Panc1 (cell line): ENCODE data around the gene CCDC167. TPM values are rescaled to one million over a fixed set of nuclear protein-coding genes. Genes with fewer than 3 reads are reported as not detected.

Experiments
- ATAC-seq: fragments of 200-7000 bp; cut with Tn5 transposase; 2 replicates; pipeline ENCODE4 v1.9.1; 2020; ENCODE audit warnings: mild to moderate bottlenecking, moderate library complexity
- BruUV-seq: library from RNA; stranded (reverse); fragments of 400-500 nt; replicated peaks from 2 replicates; lab custom pipeline; 2021; lab: Mats Ljungman, UMichigan
- CTCF ChIA-PET: fragments of 300-600 bp; sonication (Branson Sonifier 250); formaldehyde crosslinking; loops from one replicate; lab custom pipeline; 2022; ENCODE audit warnings: antibody characterized with exemption; lab: Charles Lee
- POLR2A ChIA-PET: fragments of 300-600 bp; sonication (Branson Sonifier 250); formaldehyde crosslinking; loops from one replicate; lab custom pipeline; 2022; ENCODE audit warnings: antibody characterized with exemption; lab: Charles Lee
- DNase-seq: peaks from one replicate; pipeline ENCODE4 v3.0.0-alpha.2; 2010; ENCODE audit warnings: low read depth, low spot score
- H3K27ac ChIP-seq: 2 replicates; pipeline ENCODE4 v1.5.1; 2011; ENCODE audit warnings: mild to moderate bottlenecking, low read length, inconsistent platforms
- H3K27me3 ChIP-seq: fragments of 200-500 bp; sonication (Bioruptor generic); 2 replicates; pipeline ENCODE4 v1.6.0; 2014; ENCODE audit warnings: low read length, inconsistent platforms; ENCODE audit not compliant: control insufficient read depth, insufficient read depth
- H3K36me3 ChIP-seq: fragments of 200-500 bp; sonication (Bioruptor generic); 2 replicates; pipeline ENCODE4 v1.5.1; 2014; ENCODE audit warnings: inconsistent platforms, mild to moderate bottlenecking, low read length, moderate library complexity; ENCODE audit not compliant: control insufficient read depth, insufficient read depth
- H3K4me1 ChIP-seq: 2 replicates; pipeline ENCODE4 v1.5.1; 2011; ENCODE audit warnings: inconsistent platforms, mild to moderate bottlenecking, low read length, moderate library complexity; ENCODE audit not compliant: control insufficient read depth, insufficient read depth
- H3K4me3 ChIP-seq, 2 experiments: 2 replicates each; pipeline ENCODE4 v1.5.1; 2011 to 2012; ENCODE audit warnings: low read depth in 2 of 2, low read length in 2 of 2, mild to moderate bottlenecking in 2 of 2, inconsistent platforms in 1 of 2, moderate library complexity in 1 of 2
- H3K9me3 ChIP-seq: fragments of 200-500 bp; sonication (Bioruptor generic); 2 replicates; pipeline ENCODE4 v1.5.1; 2014; ENCODE audit warnings: low read depth, mild to moderate bottlenecking, inconsistent platforms, low read length, moderate library complexity; ENCODE audit not compliant: control insufficient read depth, insufficient read depth
- CTCF ChIP-seq: fragments of 450-650 bp; IDR thresholded peaks from 2 replicates; pipeline ENCODE4 v1.5.1; 2017; ENCODE audit warnings: mild to moderate bottlenecking
- POLR2AphosphoS5 ChIP-seq: IDR thresholded peaks from 2 replicates; pipeline ENCODE4 v1.6.1; 2012; ENCODE audit warnings: mild to moderate bottlenecking, low read depth, low read length, moderate library complexity
- REST ChIP-seq, 2 experiments: IDR thresholded peaks; 2 replicates each; pipeline ENCODE4 v1.6.1; 2011 to 2012; ENCODE audit warnings: low read depth in 2 of 2, control low read depth in 1 of 2, low read length in 1 of 2, mild to moderate bottlenecking in 1 of 2, moderate library complexity in 1 of 2; ENCODE audit not compliant: insufficient read depth in 1 of 2
- SIN3A ChIP-seq: IDR thresholded peaks from 2 replicates; pipeline ENCODE4 v1.6.1; 2012; ENCODE audit warnings: low read depth, mild to moderate bottlenecking, low read length, moderate library complexity, borderline replicate concordance; ENCODE audit not compliant: insufficient read depth
- TCF7L2 ChIP-seq: IDR thresholded peaks from 2 replicates; pipeline ENCODE4 v1.6.1; 2011; ENCODE audit warnings: mild to moderate bottlenecking, low read depth, low read length, inconsistent platforms
- in situ Hi-C: cut with HindIII; loops from 2 replicates; pipeline ENCODE4 v1.10.0; 2016; ENCODE audit warnings: low sequenced_read_pairs, low pct_unique_long_range_greater_than_20kb
- intact Hi-C: fragments of 100-400 bp; cut with micrococcal nuclease; formaldehyde crosslinking; loops from one replicate; pipeline ENCODE4 v1.10.0; 2022; ENCODE audit not compliant: unreplicated experiment
- total RNA-seq: library from RNA; stranded (reverse); gene quantifications from one replicate; pipeline ENCODE4 v1.2.1, GENCODE V29; 2021; ENCODE audit not compliant: unreplicated experiment

CCDC167 gene
- total RNA-seq, 1 experiment from 2014 or later: 57.6 TPM

- no TSS peak for BruUV-seq
- Histone ChIP-seq H3K36me3 (peaks cover 3% of the 10 kb centered on the region), H3K9me3 (peaks cover 12% of the 10 kb centered on the region; the same call in 1 of the 2 replicates), H3K27ac (no peak overlapping the region), H3K4me1 (no peaks in the 10 kb centered on the region), H3K4me3 (no peak overlapping the region), H3K27me3 (no peaks in the 10 kb centered on the region)
- intact Hi-C loops: no loop called here
- ChIA-PET CTCF (no interaction called here), POLR2A (no interaction called here)
- ATAC-seq (no peak), DNase-seq (no peak)
- in situ Hi-C loops: no loop called here
- TF ChIP-seq REST (IDR thresholded peaks at IDR 0.05; ENCODE audit: insufficient read depth in 1 of 2, low read depth in 2 of 2, low read length in 1 of 2): no peak
These were observed 32.0 kb downstream of the CCDC167 start for GRCh38 chr6:37467718-37468117.

GRCh38 chr6:37463110-37463509 lies 36.6 kb downstream of the CCDC167 start:
- DNase-seq: no peak
- POLR2A ChIA-PET: no interaction called here

More at GRCh38 chr6:37463110-37463509, 36.6 kb downstream of the CCDC167 start:
- BruUV-seq: no TSS peak
- Histone ChIP-seq H3K27ac (no peak overlapping the region), H3K4me3 (no peak overlapping the region), H3K36me3 (no peaks in the 10 kb centered on the region), H3K9me3 (peaks cover 12% of the 10 kb centered on the region; the same call in 1 of the 2 replicates), H3K4me1 (no peaks in the 10 kb centered on the region), H3K27me3 (no peaks in the 10 kb centered on the region)
- intact Hi-C loops (no loop called here), in situ Hi-C loops (no loop called here)
- TF ChIP-seq REST (IDR thresholded peaks at IDR 0.05; ENCODE audit: insufficient read depth in 1 of 2, low read depth in 2 of 2, low read length in 1 of 2) (no peak), SIN3A (no peak), TCF7L2 (no peak), CTCF (no peak), POLR2AphosphoS5 (no peak)
- CTCF ChIA-PET: no interaction called here
- no peak for ATAC-seq
